PC-9 (cell line): ENCODE measurements around the gene SLC1A5. TPM values are rescaled to one million over a fixed set of nuclear protein-coding genes. Genes with fewer than 3 reads are reported as not detected.

Source experiments
- BruUV-seq: library from RNA; stranded (reverse); fragments of 400-500 nt; replicated peaks from 2 replicates; lab custom pipeline; 2021; lab: Mats Ljungman, UMichigan
- CTCF ChIA-PET: fragments of 300-600 bp; sonication (Branson Sonifier 250); formaldehyde crosslinking; loops from one replicate; lab custom pipeline; 2022; ENCODE audit warnings: antibody characterized with exemption; lab: Charles Lee
- POLR2A ChIA-PET: fragments of 300-600 bp; sonication (Branson Sonifier 250); formaldehyde crosslinking; loops from one replicate; lab custom pipeline; 2022; ENCODE audit warnings: antibody characterized with exemption; ENCODE audit not compliant: unreplicated experiment; lab: Charles Lee
- DNase-seq, 2 experiments: peaks; one replicate each; pipeline versions ENCODE4 v3.0.0 to v3.0.0-alpha.2; 2015 to 2022; ENCODE audit warnings: mixed read lengths in 1 of 2
- H2AFZ ChIP-seq: fragments of 200-600 bp; sonication (generic); 2 replicates; pipeline ENCODE4 v1.8.1; 2017; ENCODE audit warnings: antibody characterized with exemption
- H3F3A ChIP-seq: fragments of 200-600 bp; sonication (generic); 2 replicates; pipeline ENCODE4 v1.8.1; 2017; ENCODE audit warnings: antibody characterized with exemption, mild to moderate bottlenecking, low read depth; ENCODE audit not compliant: insufficient read depth
- H3K27ac ChIP-seq: fragments of 200-600 bp; sonication (generic); 2 replicates; pipeline ENCODE4 v1.6.1; 2016; ENCODE audit warnings: mixed run types
- H3K27me3 ChIP-seq: fragments of 200-600 bp; sonication (generic); 2 replicates; pipeline ENCODE4 v1.6.1; 2016; ENCODE audit warnings: low read depth, mixed run types; ENCODE audit not compliant: insufficient read depth
- H3K36me3 ChIP-seq: fragments of 200-600 bp; sonication (generic); 2 replicates; pipeline ENCODE4 v1.6.1; 2016; ENCODE audit warnings: low read depth, mixed run types
- H3K4me1 ChIP-seq: fragments of 200-600 bp; sonication (generic); replicated peaks from 2 replicates; pipeline ENCODE4 v1.6.1; 2016; ENCODE audit warnings: mixed run types; ENCODE audit not compliant: insufficient read depth
- H3K4me2 ChIP-seq: fragments of 200-600 bp; sonication (generic); 2 replicates; pipeline ENCODE4 v1.6.1; 2017; ENCODE audit warnings: mixed run types
- H3K4me3 ChIP-seq: fragments of 200-600 bp; sonication (generic); 2 replicates; pipeline ENCODE4 v1.6.1; 2016; ENCODE audit warnings: mixed run types
- H3K79me2 ChIP-seq: fragments of 200-600 bp; sonication (generic); 2 replicates; pipeline ENCODE4 v1.6.1; 2017; ENCODE audit warnings: low read depth, mixed run types
- H3K9me2 ChIP-seq: fragments of 200-600 bp; sonication (generic); 2 replicates; pipeline ENCODE4 v1.8.1; 2017; ENCODE audit warnings: mild to moderate bottlenecking; ENCODE audit not compliant: insufficient read depth
- H3K9me3 ChIP-seq: fragments of 200-600 bp; sonication (generic); 2 replicates; pipeline ENCODE4 v1.8.1; 2016; ENCODE audit warnings: low read depth; ENCODE audit not compliant: insufficient read depth
- H4K20me1 ChIP-seq: fragments of 200-600 bp; sonication (generic); 2 replicates; pipeline ENCODE4 v1.8.1; 2017; ENCODE audit not compliant: insufficient read depth
- EZH2 ChIP-seq: fragments of 200-600 bp; sonication (generic); IDR thresholded peaks from 2 replicates; pipeline ENCODE4 v1.8.0; 2017; ENCODE audit warnings: antibody characterized with exemption, low read depth
- intact Hi-C: fragments of 100-400 bp; cut with micrococcal nuclease; formaldehyde crosslinking; loops from one replicate; pipeline ENCODE4 v1.10.0; 2022; ENCODE audit not compliant: unreplicated experiment
- total RNA-seq: library from RNA; stranded (reverse); gene quantifications from 2 replicates; pipeline ENCODE4 v1.2.3, GENCODE V29; 2021
- TF ChIP-seq, protein P1 (sequence below): fragments of 200-600 bp; sonication (generic); conservative IDR thresholded peaks from 2 replicates; pipeline ENCODE4 v1.6.1; 2017; ENCODE audit warnings: mixed run types, antibody characterized with exemption, mild to moderate bottlenecking, moderate library complexity

SLC1A5 gene
- total RNA-seq, 1 experiment from 2014 or later: 264 TPM

DNA sequence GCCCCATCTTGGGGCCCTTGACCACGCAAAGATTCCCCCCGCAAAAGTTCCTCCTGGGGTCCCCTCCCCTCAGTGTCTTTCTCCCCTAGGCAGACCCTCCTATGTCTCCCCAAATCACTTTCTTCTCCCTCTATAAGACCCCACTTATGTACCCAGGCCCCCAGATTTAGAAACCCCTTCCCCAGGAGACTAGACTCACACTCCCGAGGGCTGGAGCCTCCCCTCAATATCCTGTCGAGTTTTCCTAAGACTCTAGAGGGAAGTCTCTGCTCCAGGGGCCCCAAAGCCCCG lies 1.4 kb downstream of the SLC1A5 start:
- H2AFZ ChIP-seq: no peak overlapping the region
- no peaks in the 10 kb centered on the region for H3K27me3 ChIP-seq
- no peaks in the 10 kb centered on the region for H3K9me3 ChIP-seq
- peak overlapping the region; percentile 98 for H3K4me3 ChIP-seq
- H3K27ac ChIP-seq: peak overlapping the region; percentile 92
- ChIA-PET POLR2A (no interaction called here), CTCF (no interaction called here)
- TF ChIP-seq EZH2: no peak
- TF ChIP-seq, protein P1, sequence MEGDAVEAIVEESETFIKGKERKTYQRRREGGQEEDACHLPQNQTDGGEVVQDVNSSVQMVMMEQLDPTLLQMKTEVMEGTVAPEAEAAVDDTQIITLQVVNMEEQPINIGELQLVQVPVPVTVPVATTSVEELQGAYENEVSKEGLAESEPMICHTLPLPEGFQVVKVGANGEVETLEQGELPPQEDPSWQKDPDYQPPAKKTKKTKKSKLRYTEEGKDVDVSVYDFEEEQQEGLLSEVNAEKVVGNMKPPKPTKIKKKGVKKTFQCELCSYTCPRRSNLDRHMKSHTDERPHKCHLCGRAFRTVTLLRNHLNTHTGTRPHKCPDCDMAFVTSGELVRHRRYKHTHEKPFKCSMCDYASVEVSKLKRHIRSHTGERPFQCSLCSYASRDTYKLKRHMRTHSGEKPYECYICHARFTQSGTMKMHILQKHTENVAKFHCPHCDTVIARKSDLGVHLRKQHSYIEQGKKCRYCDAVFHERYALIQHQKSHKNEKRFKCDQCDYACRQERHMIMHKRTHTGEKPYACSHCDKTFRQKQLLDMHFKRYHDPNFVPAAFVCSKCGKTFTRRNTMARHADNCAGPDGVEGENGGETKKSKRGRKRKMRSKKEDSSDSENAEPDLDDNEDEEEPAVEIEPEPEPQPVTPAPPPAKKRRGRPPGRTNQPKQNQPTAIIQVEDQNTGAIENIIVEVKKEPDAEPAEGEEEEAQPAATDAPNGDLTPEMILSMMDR: no peak
- H3K79me2 ChIP-seq: peaks cover 62% of the 10 kb centered on the region
- no peaks in the 10 kb centered on the region for H3K9me2 ChIP-seq
- peaks cover 11% of the 10 kb centered on the region; the same call in 1 of the 2 replicates for H4K20me1 ChIP-seq
- H3K4me1 ChIP-seq: peaks cover 44% of the 10 kb centered on the region
- peaks cover 58% of the 10 kb centered on the region for H3F3A ChIP-seq
- no TSS peak for BruUV-seq
- intact Hi-C loops: loop anchor here (5.0 kb wide), 2 partner anchors 55 to 115 kb away; no protein-coding TSS in a partner anchor
- peaks cover 36% of the 10 kb centered on the region for H3K36me3 ChIP-seq
- H3K4me2 ChIP-seq: peak overlapping the region; percentile 83
- DNase-seq: no peak

DNA sequence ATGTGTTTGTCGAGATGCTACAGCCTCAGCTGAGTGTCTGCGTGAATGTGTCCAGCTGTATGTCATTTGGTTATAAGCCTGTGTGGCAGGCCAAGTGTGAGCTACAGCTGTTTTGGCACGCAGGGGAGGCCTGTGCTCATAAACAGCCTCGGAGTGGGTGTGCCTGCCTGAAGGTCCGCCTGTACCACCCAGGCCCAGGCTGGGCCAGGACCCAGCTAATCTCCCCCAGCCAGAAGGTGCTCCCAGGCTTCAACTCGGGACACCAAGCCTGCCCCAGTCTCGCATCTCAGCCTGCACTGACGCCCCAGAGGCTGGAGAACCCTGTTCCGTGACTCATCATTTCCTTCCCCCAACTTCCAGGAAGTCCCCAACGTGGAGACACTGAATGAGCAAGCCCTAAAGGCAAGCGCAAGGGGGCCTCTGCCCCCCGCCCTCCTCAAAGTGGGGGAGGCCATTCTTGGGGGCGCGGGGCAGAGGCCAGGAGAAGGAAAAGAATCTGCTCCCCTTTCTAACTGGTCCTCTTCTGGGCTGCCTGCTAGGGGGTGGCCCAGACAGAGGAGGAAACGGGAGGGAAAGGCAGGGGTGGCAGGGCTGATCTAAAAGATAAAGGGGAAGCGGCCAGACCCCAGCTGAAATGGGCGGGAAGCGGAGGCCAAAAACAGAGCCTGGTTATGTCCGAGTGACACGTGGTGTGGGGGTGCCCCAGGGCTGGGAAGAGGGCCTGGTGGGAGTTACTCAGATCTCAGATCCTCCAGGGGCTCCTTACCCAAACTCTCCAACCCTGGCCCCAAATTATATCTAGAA lies 2.0 kb downstream of the SLC1A5 start:
- Histone ChIP-seq H3K4me1 (peaks cover 50% of the 10 kb centered on the region), H3K27me3 (no peaks in the 10 kb centered on the region), H3K4me3 (peak overlapping the region; percentile 98), H3K36me3 (peaks cover 41% of the 10 kb centered on the region), H2AFZ (no peak overlapping the region; the same call in 1 of the 2 replicates), H3K27ac (peak overlapping the region; percentile 92), H3K9me2 (no peaks in the 10 kb centered on the region), H3K79me2 (peaks cover 67% of the 10 kb centered on the region), H3F3A (peaks cover 63% of the 10 kb centered on the region), H3K9me3 (no peaks in the 10 kb centered on the region), H3K4me2 (peak overlapping the region; percentile 83), H4K20me1 (peaks cover 11% of the 10 kb centered on the region; the same call in 1 of the 2 replicates)
- peak; percentile 57 to 90 for DNase-seq
- POLR2A ChIA-PET: interaction anchor here (0.6 to 0.7 kb wide), 2 partner anchors 11 to 351 kb away, joined by 4 to 21 read pairs; no protein-coding TSS in a partner anchor
- CTCF ChIA-PET: interaction anchor here (0.6 kb wide), 1 partner anchor 43 kb away, joined by 3 read pairs; no protein-coding TSS in a partner anchor
- no peak for TF ChIP-seq EZH2
- intact Hi-C loops: loop anchor here (5.0 kb wide), 2 partner anchors 54 to 116 kb away; no protein-coding TSS in a partner anchor
- TSS peak; percentile 41 for BruUV-seq

DNA sequence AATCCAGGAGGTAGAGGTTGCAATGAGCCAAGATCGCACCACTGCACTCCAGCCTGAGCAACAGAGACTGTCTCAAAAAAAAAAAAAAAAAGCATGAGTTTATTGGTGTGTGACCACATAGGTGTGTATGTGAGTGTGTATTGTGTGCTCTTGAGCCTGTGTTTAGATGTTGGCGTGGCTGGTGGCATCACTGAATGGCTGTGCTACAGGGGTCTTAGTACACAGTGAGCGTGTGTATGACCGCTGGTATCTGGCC lies 2.5 kb downstream of the SLC1A5 start:
- Histone ChIP-seq H4K20me1 (peaks cover 16% of the 10 kb centered on the region), H3K9me3 (no peaks in the 10 kb centered on the region), H3K4me1 (peaks cover 55% of the 10 kb centered on the region), H3K9me2 (no peaks in the 10 kb centered on the region), H3K36me3 (peaks cover 46% of the 10 kb centered on the region), H3K4me3 (peak overlapping the region; percentile 98), H3F3A (peaks cover 68% of the 10 kb centered on the region), H3K79me2 (peaks cover 72% of the 10 kb centered on the region), H3K4me2 (peak overlapping the region; percentile 83), H3K27ac (peak overlapping the region; percentile 92), H2AFZ (no peak overlapping the region), H3K27me3 (no peaks in the 10 kb centered on the region)
- intact Hi-C loops: loop anchor here (2.0 to 5.0 kb wide), 3 partner anchors 54 to 116 kb away; no protein-coding TSS in a partner anchor
- CTCF ChIA-PET: interaction anchor here (0.5 kb wide), 1 partner anchor 54 kb away, joined by 4 read pairs; no protein-coding TSS in a partner anchor
- BruUV-seq: no TSS peak
- DNase-seq: no peak
- POLR2A ChIA-PET: interaction anchor here (0.7 kb wide), 1 partner anchor 351 kb away, joined by 4 read pairs; no protein-coding TSS in a partner anchor
- TF ChIP-seq, protein P1: no peak
- TF ChIP-seq EZH2: no peak
